Measurements from ENCODE around the gene AKR1C3.

AKR1C3 gene

DNA sequence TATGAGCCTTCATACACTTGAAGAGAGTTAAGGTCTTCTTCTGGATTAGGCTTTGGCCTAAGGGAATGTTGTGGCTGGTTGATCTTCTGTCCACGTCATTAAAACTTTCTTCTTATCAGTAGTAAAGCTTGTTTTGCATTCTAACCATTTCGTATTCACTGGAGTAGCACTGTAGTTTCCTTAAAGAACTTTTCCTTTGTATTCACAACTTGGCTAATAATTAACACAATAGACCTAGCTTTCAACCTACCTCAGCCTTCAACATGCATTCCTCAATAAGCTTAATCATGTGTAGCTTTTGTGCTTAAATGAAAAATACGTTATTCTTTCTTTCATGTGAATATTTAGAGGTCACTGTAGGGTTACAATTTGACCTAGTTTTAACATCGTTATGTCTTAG is 48.0 kb downstream of the AKR1C3 start:
- no peak overlapping the region for H3K4me3 ChIP-seq (ENCODE audit: control insufficient read depth, low read depth, low read length)
- TF ChIP-seq, protein P1, sequence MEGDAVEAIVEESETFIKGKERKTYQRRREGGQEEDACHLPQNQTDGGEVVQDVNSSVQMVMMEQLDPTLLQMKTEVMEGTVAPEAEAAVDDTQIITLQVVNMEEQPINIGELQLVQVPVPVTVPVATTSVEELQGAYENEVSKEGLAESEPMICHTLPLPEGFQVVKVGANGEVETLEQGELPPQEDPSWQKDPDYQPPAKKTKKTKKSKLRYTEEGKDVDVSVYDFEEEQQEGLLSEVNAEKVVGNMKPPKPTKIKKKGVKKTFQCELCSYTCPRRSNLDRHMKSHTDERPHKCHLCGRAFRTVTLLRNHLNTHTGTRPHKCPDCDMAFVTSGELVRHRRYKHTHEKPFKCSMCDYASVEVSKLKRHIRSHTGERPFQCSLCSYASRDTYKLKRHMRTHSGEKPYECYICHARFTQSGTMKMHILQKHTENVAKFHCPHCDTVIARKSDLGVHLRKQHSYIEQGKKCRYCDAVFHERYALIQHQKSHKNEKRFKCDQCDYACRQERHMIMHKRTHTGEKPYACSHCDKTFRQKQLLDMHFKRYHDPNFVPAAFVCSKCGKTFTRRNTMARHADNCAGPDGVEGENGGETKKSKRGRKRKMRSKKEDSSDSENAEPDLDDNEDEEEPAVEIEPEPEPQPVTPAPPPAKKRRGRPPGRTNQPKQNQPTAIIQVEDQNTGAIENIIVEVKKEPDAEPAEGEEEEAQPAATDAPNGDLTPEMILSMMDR (IDR thresholded peaks at IDR 0.05; ENCODE audit: control insufficient read depth, insufficient read depth, low read depth, low read length, missing control alignments), result no peak
- no peak for DNase-seq (ENCODE audit: low read depth)

DNA sequence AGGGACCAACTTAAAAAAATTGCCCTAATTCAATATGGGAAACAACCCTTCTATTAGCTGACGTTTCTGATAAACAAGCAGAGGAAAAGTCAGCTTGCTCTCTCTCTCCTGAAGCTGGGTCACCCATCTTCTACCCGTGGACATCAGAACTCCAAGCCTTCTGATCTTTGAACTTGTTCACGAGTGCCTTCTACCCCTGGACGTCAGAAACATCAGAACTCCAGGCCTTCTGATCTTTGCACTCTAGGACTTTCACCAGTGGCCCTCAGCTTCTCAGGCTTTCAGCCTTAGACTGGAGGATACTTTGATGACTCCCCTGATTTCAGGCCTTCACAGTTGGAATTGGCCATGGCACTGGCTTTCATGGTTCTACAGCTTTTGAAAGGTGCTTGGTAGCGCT is 48.9 kb downstream of the AKR1C3 start:
- no peak overlapping the region for H3K4me3 ChIP-seq (ENCODE audit: control insufficient read depth, low read depth, low read length)
- no peak for DNase-seq (ENCODE audit: low read depth)
- TF ChIP-seq, protein P1 (IDR thresholded peaks at IDR 0.05; ENCODE audit: control insufficient read depth, insufficient read depth, low read depth, low read length, missing control alignments), result no peak

DNA sequence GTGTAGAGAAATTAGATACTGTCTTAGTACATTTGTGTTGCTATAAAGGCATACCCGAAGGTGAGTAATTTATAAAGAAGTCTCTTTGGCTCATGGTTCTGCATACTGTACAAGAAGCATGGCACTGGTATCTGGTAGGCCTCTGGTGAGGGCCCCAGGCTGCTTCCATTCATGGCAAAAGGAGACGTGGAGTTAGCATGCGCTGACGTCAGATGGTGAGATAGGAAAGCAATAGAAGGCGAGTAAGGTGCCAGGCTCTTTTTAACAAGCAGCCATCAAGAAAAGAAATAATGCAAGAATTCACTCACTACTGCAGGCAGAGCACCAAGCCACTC is 52.7 kb downstream of the AKR1C3 start:
- no peak overlapping the region for H3K4me3 ChIP-seq (ENCODE audit: control insufficient read depth, low read depth, low read length)
- TF ChIP-seq, protein P1 (IDR thresholded peaks at IDR 0.05; ENCODE audit: control insufficient read depth, insufficient read depth, low read depth, low read length, missing control alignments), result no peak
- no peak for DNase-seq (ENCODE audit: low read depth)

DNA sequence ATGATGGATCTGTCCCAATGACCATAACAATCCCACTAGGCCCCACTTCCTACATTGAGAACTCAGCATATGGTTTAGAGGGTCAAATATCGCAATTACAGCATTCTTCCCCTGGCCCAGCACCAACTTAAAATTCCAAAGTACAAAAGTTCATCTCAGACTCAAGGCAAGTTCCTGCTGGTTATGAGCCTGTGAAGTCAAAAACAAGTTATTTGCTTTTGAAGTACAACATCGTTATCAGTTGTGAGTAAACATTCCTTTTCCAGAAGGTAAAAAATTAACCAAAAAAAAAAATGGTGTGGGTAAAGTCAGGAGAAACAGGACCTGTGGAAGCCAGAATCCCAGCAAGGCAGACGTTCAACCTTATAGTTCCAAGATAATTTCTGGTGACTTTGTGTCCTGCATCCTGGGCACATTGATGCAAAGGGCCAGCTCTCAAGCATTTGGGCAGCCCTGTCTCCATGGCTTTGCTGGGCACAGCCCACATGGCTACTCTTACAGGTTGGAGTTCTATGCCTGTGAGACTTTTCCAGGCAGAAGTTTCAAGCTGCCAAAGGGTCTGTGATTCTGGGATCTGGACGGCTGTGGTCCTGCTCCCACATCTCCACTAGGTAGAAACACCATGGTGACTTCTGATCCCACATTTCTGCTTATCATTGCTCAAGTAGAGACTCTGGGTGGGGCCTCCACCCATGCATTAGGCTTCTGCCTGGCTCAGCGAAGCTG is 53.2 kb downstream of the AKR1C3 start:
- no peak overlapping the region for H3K4me3 ChIP-seq (ENCODE audit: control insufficient read depth, low read depth, low read length)
- TF ChIP-seq, protein P1 (IDR thresholded peaks at IDR 0.05; ENCODE audit: control insufficient read depth, insufficient read depth, low read depth, low read length, missing control alignments), result no peak
- no peak for DNase-seq (ENCODE audit: low read depth)

DNA sequence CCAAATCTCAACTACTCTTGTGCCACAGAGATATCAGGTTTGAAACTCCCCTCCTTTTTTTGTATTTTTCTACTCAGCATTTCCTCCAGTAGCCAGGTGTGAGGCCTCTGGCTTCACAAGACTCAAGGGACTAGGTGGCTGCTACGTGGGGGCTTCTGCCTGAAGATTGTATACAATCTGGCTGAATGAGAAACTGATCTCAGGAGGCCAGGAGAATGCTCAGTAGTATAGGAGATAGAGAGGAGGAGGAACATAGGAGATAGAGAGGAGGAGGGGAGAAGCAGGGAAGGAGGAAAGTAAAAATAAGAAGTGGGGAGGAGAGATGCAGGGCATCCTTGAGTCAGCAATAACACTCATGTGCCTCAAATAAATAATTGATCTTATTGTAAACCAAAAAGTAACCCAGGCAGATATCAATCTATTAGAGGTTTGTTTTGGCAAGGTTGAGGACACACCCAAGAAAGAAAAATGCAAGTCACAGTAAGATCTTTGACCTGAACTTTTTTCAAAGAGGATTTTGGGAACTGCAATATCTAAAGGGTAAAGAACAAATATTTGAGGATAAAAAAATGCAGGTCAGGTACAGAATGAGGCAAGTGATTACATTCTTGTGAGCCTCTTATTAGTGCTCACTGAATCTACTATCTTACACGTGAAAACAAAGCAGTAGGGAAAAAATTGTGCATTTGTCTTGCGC is 53.9 kb downstream of the AKR1C3 start:
- no peak overlapping the region for H3K4me3 ChIP-seq (ENCODE audit: control insufficient read depth, low read depth, low read length)
- TF ChIP-seq, protein P1 (IDR thresholded peaks at IDR 0.05; ENCODE audit: control insufficient read depth, insufficient read depth, low read depth, low read length, missing control alignments), result no peak
- no peak for DNase-seq (ENCODE audit: low read depth)

DNA sequence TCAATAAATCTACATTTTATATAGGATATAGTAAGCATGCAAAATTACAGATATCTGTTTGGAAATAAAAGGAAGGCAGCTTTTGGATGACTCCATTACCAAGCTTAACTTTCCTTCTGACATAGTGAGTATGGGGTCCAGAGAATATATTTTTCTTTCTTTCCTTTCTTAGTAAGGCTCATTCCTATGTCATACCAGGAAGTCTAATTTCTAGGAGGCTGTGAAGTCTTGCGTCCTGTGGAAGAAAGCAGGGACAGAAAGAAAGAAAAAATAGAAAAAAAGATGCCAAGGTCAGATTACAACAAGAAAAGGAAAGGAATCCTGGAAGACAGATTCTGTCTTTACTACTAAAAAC is 54.4 kb downstream of the AKR1C3 start:
- H3K4me3 ChIP-seq (ENCODE audit: control insufficient read depth, low read depth, low read length), result no peak overlapping the region
- TF ChIP-seq, protein P1 (IDR thresholded peaks at IDR 0.05; ENCODE audit: control insufficient read depth, insufficient read depth, low read depth, low read length, missing control alignments), result no peak

More for the DNA sequence above, 54.4 kb downstream of the AKR1C3 start:
- DNase-seq (ENCODE audit: low read depth), result no peak
